ENCODE data around the gene RRP15. TPM values are rescaled to one million over a fixed set of nuclear protein-coding genes. Genes with fewer than 3 reads are reported as not detected.
A peak's percentile ranks its signal among the peaks of the same experiment; 100 is the strongest.

Gene RRP15
- total and polyA plus RNA-seq, 9 of the 15 experiments (the other 6 are each of a cell fraction or from before 2014, with no cell fraction given): 9.5 to 58.1 (median 29.3) TPM

- Histone ChIP-seq H3K36me3 (ENCODE audit: control insufficient read depth, insufficient read depth, low read length) (peaks cover 45% of the 10 kb centered on the region), H4K20me1 (replicated peaks; ENCODE audit: control insufficient read depth, insufficient read depth, low read length) (no peaks in the 10 kb centered on the region), H3K27ac (ENCODE audit: extremely low read depth, low read depth, low read length) (no peak overlapping the region), H3K9me1 (ENCODE audit: control insufficient read depth, insufficient read depth, low read length) (no peaks in the 10 kb centered on the region), H3K79me2 (ENCODE audit: control insufficient read depth, insufficient read depth, low read length) (peaks cover 90% of the 10 kb centered on the region), H3K27me3 (ENCODE audit: control insufficient read depth in 2 of 2, insufficient read depth in 2 of 2, low read length in 2 of 2) (no peaks in the 10 kb centered on the region), H3K9ac (ENCODE audit: insufficient read depth in 1 of 2, low read depth in 2 of 2, low read length in 2 of 2) (no peak overlapping the region; a peak in 1 of 4 replicates), H2AFZ (ENCODE audit: low read depth, low read length) (no peak overlapping the region), H3K4me1 (replicated peaks in 1 of 2; ENCODE audit: control insufficient read depth in 2 of 2, insufficient read depth in 2 of 2, low read length in 2 of 2) (peaks cover 20 to 54% of the 10 kb centered on the region in 2 experiments), H3K4me3 (no peak overlapping the region), H3K4me2 (ENCODE audit: insufficient read depth, low read length) (no peak overlapping the region), H3K9me3 (replicated peaks; ENCODE audit: control insufficient read depth, insufficient read depth, low read depth, low read length) (no peaks in the 10 kb centered on the region)
- CTCF ChIA-PET (ENCODE audit: low intra/inter-chr PET ratio): no interaction called here
- no peak for TF ChIP-seq GABPB1 (CRISPR knock-in tag; IDR thresholded peaks at IDR 0.05)
- no peak for FAIRE-seq
- DNase-seq (ENCODE audit: extremely low read depth in 1 of 4, low spot score in 3 of 4): no peak
- in situ Hi-C loops (cut with MboI): no loop called here
- WGBS (ENCODE audit: insufficient coverage, low coverage, missing lambda C conversion rate): 60% methylated on average over 1 of the region's 1 CpG
- no TSS peak for BruUV-seq (replicated peaks)
- ATAC-seq: no peak
- intact Hi-C loops (cut with micrococcal nuclease): loop anchor here (10.0 kb wide), 1 partner anchor 874 kb away; the partner anchor contains the start of gene LYPLAL1
- POLR2A ChIA-PET: interaction anchor here (0.6 to 1.4 kb wide), 2 partner anchors 16 to 20 kb away, joined by 3 to 5 read pairs; partner anchors contain the start of gene RRP15
Measured at GRCh38 chr1:218301217-218301616, 16.1 kb downstream of the RRP15 start.

- BruUV-seq (replicated peaks): no TSS peak
- intact Hi-C loops (cut with micrococcal nuclease): loop anchor here (10.0 kb wide), 1 partner anchor 873 kb away; the partner anchor contains the start of gene LYPLAL1
- 62% methylated on average over 3 of the region's 3 CpGs for WGBS (ENCODE audit: insufficient coverage, low coverage, missing lambda C conversion rate)
- TF ChIP-seq CTCF (IDR thresholded peaks at IDR 0.05 in 2 of 3, conservative IDR thresholded peaks at IDR 0.05 in 1 of 3; ENCODE audit: insufficient read depth in 2 of 3, low read depth in 1 of 3, low read length in 3 of 3) (no peak), CEBPB (tag; IDR thresholded peaks at IDR 0.05) (peak; percentile 94), ATF3 (IDR thresholded peaks at IDR 0.05) (peak; percentile 95), ATF3 (CRISPR knock-in tag; conservative IDR thresholded peaks at IDR 0.05) (no peak), CTBP1 (IDR thresholded peaks at IDR 0.05; ENCODE audit: borderline replicate concordance) (peak; percentile 50; the same call in 1 of the 2 replicates), HNRNPH1 (optimal IDR thresholded peaks at IDR 0.05; ENCODE audit: low read depth, low read length) (no peak), IRF9 (tag; IDR thresholded peaks at IDR 0.05) (peak; percentile 63; the same call in 1 of the 2 replicates)
Measured at GRCh38 chr1:218302155-218302554, 17.1 kb downstream of the RRP15 start.

More at GRCh38 chr1:218302155-218302554, 17.1 kb downstream of the RRP15 start:
- Histone ChIP-seq H3K4me2 (ENCODE audit: insufficient read depth, low read length) (no peak overlapping the region), H3K9ac (ENCODE audit: insufficient read depth in 1 of 2, low read depth in 2 of 2, low read length in 2 of 2) (peak overlapping the region in 1 of 2 experiments; percentile 16; a peak in 1 of 4 replicates), H3K4me1 (replicated peaks in 1 of 2; ENCODE audit: control insufficient read depth in 2 of 2, insufficient read depth in 2 of 2, low read length in 2 of 2) (peaks cover 13 to 51% of the 10 kb centered on the region in 2 experiments), H3K9me1 (ENCODE audit: control insufficient read depth, insufficient read depth, low read length) (no peaks in the 10 kb centered on the region), H3K9me3 (replicated peaks; ENCODE audit: control insufficient read depth, insufficient read depth, low read depth, low read length) (no peaks in the 10 kb centered on the region), H3K36me3 (ENCODE audit: control insufficient read depth, insufficient read depth, low read length) (peaks cover 47% of the 10 kb centered on the region), H2AFZ (ENCODE audit: low read depth, low read length) (no peak overlapping the region), H3K79me2 (ENCODE audit: control insufficient read depth, insufficient read depth, low read length) (peaks cover 90% of the 10 kb centered on the region), H4K20me1 (replicated peaks; ENCODE audit: control insufficient read depth, insufficient read depth, low read length) (no peaks in the 10 kb centered on the region), H3K27ac (ENCODE audit: extremely low read depth, low read depth, low read length) (no peak overlapping the region), H3K27me3 (ENCODE audit: control insufficient read depth in 2 of 2, insufficient read depth in 2 of 2, low read length in 2 of 2) (no peaks in the 10 kb centered on the region), H3K4me3 (no peak overlapping the region)
- ChIA-PET CTCF (ENCODE audit: low intra/inter-chr PET ratio) (no interaction called here), POLR2A (interaction anchor here (0.6 to 1.4 kb wide), 3 partner anchors 17 to 694 kb away, joined by 3 to 5 read pairs (median 3); partner anchors contain the start of gene RRP15)
- in situ Hi-C loops (cut with MboI): no loop called here
- DNase-seq (ENCODE audit: extremely low read depth in 1 of 4, low spot score in 3 of 4) (no peak), ATAC-seq (no peak), FAIRE-seq (no peak)

Measured in K562 (cell line).